GM23338 (cell line): ENCODE data around the gene WWC1. TPM values are rescaled to one million over a fixed set of nuclear protein-coding genes. Genes with fewer than 3 reads are reported as not detected.

ENCODE experiments used
- ATAC-seq: fragments of 200-7000 bp; cut with Tn5 transposase; 3 replicates; pipeline ENCODE4 v1.9.1; 2020
- DNase-seq: peaks from one replicate; pipeline ENCODE4 v3.0.0-alpha.2; 2015; ENCODE audit warnings: low spot score
- H2AFZ ChIP-seq: fragments of 200-600 bp; sonication (generic); 2 replicates; pipeline ENCODE4 v1.8.0; 2016; ENCODE audit warnings: antibody characterized with exemption, mild to moderate bottlenecking, moderate library complexity
- H3F3A ChIP-seq: fragments of 200-600 bp; sonication (generic); replicated peaks from 2 replicates; pipeline ENCODE4 v1.8.0; 2017; ENCODE audit warnings: antibody characterized with exemption, mixed run types, low read depth
- H3K27ac ChIP-seq: fragments of 200-600 bp; sonication (generic); 2 replicates; pipeline ENCODE4 v1.6.1; 2016; ENCODE audit warnings: low read depth
- H3K27me3 ChIP-seq: fragments of 200-600 bp; sonication (generic); 2 replicates; pipeline ENCODE4 v1.8.0; 2016; ENCODE audit warnings: mild to moderate bottlenecking, mixed run types, moderate library complexity; ENCODE audit not compliant: insufficient read depth
- H3K36me3 ChIP-seq: fragments of 200-600 bp; sonication (generic); 2 replicates; pipeline ENCODE4 v1.8.0; 2016; ENCODE audit warnings: mild to moderate bottlenecking; ENCODE audit not compliant: insufficient read depth
- H3K4me1 ChIP-seq: fragments of 200-600 bp; sonication (generic); 2 replicates; pipeline ENCODE4 v1.8.0; 2016; ENCODE audit warnings: mild to moderate bottlenecking, moderate library complexity; ENCODE audit not compliant: insufficient read depth
- H3K4me2 ChIP-seq: fragments of 200-600 bp; sonication (generic); 2 replicates; pipeline ENCODE4 v1.7.1; 2017; ENCODE audit warnings: mixed run types
- H3K4me3 ChIP-seq: fragments of 200-600 bp; sonication (generic); 2 replicates; pipeline ENCODE4 v1.6.1; 2016; ENCODE audit warnings: mixed run types
- H3K79me2 ChIP-seq: fragments of 200-600 bp; sonication (generic); replicated peaks from 2 replicates; pipeline ENCODE4 v1.8.0; 2017; ENCODE audit warnings: mild to moderate bottlenecking; ENCODE audit not compliant: insufficient read depth
- H3K9me2 ChIP-seq: fragments of 200-600 bp; sonication (generic); 2 replicates; pipeline ENCODE4 v1.8.0; 2017; ENCODE audit not compliant: insufficient read depth
- H4K20me1 ChIP-seq: fragments of 200-600 bp; sonication (generic); replicated peaks from 2 replicates; pipeline ENCODE4 v1.8.0; 2017; ENCODE audit warnings: mild to moderate bottlenecking; ENCODE audit not compliant: insufficient read depth
- H3K27ac Mint-ChIP-seq: 2 replicates; pipeline ENCODE4 v1.8.0; 2020; ENCODE audit warnings: inconsistent platforms, mild to moderate bottlenecking, moderate library complexity, mixed read lengths
- H3K27me3 Mint-ChIP-seq: 3 replicates; pipeline ENCODE4 v1.8.0; 2022; ENCODE audit warnings: low read depth, mild to moderate bottlenecking, moderate library complexity, mixed read lengths, inconsistent platforms; ENCODE audit not compliant: insufficient read depth, poor library complexity
- H3K36me3 Mint-ChIP-seq: 3 replicates; pipeline ENCODE4 v1.8.0; 2021; ENCODE audit warnings: low read depth, mild to moderate bottlenecking, inconsistent platforms, moderate library complexity, mixed read lengths
- H3K4me1 Mint-ChIP-seq: 3 replicates; pipeline ENCODE4 v1.8.0; 2020; ENCODE audit warnings: mild to moderate bottlenecking, inconsistent platforms, mixed read lengths
- H3K4me3 Mint-ChIP-seq: 3 replicates; pipeline ENCODE4 v1.8.0; 2021; ENCODE audit warnings: moderate library complexity, mild to moderate bottlenecking, inconsistent platforms, mixed read lengths
- H3K9me3 Mint-ChIP-seq: 3 replicates; pipeline ENCODE4 v1.8.0; 2020; ENCODE audit warnings: moderate library complexity, mild to moderate bottlenecking, inconsistent platforms, mixed read lengths
- CREB1 ChIP-seq: fragments of 250-450 bp; sonication (Bioruptor Pico); IDR thresholded peaks from 2 replicates; pipeline ENCODE4 v1.5.0; 2020; ENCODE audit warnings: low read depth, mild to moderate bottlenecking, moderate library complexity
- EZH2 ChIP-seq: fragments of 200-600 bp; sonication (generic); IDR thresholded peaks from one replicate; pipeline ENCODE4 v1.8.0; 2017; ENCODE audit warnings: antibody characterized with exemption, mild to moderate bottlenecking, low read depth; ENCODE audit not compliant: unreplicated experiment
- EZH2phosphoT487 ChIP-seq: fragments of 200-600 bp; sonication (generic); IDR thresholded peaks from one replicate; pipeline ENCODE4 v1.8.1; 2018; ENCODE audit warnings: antibody characterized with exemption; ENCODE audit not compliant: unreplicated experiment
- JUNB ChIP-seq: IDR thresholded peaks from one replicate; pipeline ENCODE4 v1.6.1; 2016; ENCODE audit warnings: antibody characterized with exemption; ENCODE audit not compliant: unreplicated experiment
- NANOG ChIP-seq: IDR thresholded peaks from 2 replicates; pipeline ENCODE4 v1.6.1; 2016; ENCODE audit warnings: antibody characterized with exemption, borderline replicate concordance
- POLR2AphosphoS5 ChIP-seq: IDR thresholded peaks from 2 replicates; pipeline ENCODE4 v1.6.1; 2016; ENCODE audit warnings: antibody characterized with exemption, low read depth
- STAT1 ChIP-seq: IDR thresholded peaks from one replicate; pipeline ENCODE4 v1.6.1; 2016; ENCODE audit warnings: antibody characterized with exemption; ENCODE audit not compliant: unreplicated experiment
- ZNF114 ChIP-seq: fragments of 250-450 bp; sonication (Bioruptor Pico); IDR thresholded peaks from 2 replicates; pipeline ENCODE4 v1.5.0; 2020; ENCODE audit warnings: mild to moderate bottlenecking, moderate library complexity
- ZNF331 ChIP-seq: fragments of 250-450 bp; sonication (Bioruptor Pico); IDR thresholded peaks from 2 replicates; pipeline ENCODE4 v1.5.0; 2020; ENCODE audit warnings: low read depth, mild to moderate bottlenecking, moderate library complexity
- polyA plus RNA-seq: library from polyadenylated mRNA; unstranded; fragments of >200 nt; fragmentation: Nextera tagmentation; extraction: Ambion mirVana; gene quantifications from 2 replicates; pipeline ENCODE4 v1.2.1, GENCODE V29; 2016
- total RNA-seq: library from RNA; depleted of rRNA; stranded (reverse); fragments of >200 nt; shearing (Covaris generic); gene quantifications from 2 replicates; pipeline ENCODE4 v1.2.3, GENCODE V29; 2014
- TF ChIP-seq, protein P1 (sequence below): IDR thresholded peaks from 2 replicates; pipeline ENCODE4 v1.6.1; 2016; ENCODE audit warnings: antibody characterized with exemption
- TF ChIP-seq, protein P2 (sequence below): fragments of 250-450 bp; sonication (Bioruptor Pico); IDR thresholded peaks from 2 replicates; pipeline ENCODE4 v1.5.0; 2020; ENCODE audit warnings: mild to moderate bottlenecking, moderate library complexity
- TF ChIP-seq, protein P3 (sequence below), 2 experiments: fragments of 200-600 bp in 1 of 2; sonication (generic) in 1 of 2; conservative IDR thresholded peaks; 2 replicates each; pipeline versions ENCODE4 v1.5.1 to v1.6.1; 2016 to 2017; ENCODE audit warnings: antibody characterized with exemption in 2 of 2, low read depth in 2 of 2, mild to moderate bottlenecking in 2 of 2, moderate library complexity in 1 of 2

The WWC1 gene
- total and polyA plus RNA-seq, 2 experiments from 2014 or later: 25.4 to 27.8 TPM

DNA sequence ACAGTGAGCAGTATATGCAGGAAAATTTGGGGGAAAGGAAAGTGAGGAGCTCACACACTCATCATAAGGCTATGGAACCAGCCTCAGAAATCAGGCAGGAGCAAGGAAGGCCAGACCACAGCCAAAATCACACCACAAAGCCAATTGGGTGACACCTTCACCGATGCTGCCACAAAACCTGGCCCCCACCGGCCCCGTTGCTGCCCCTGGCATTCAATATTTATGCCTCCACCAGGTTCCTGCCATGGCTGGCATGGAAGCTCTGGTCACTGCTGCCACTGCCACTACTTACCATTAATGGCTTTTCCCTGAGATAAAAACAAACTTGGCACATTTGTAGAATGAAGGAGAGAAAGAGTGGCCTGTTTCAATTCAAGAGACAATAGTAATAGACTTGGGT, 166.1 kb downstream of the WWC1 start (continued):
- TF ChIP-seq, protein P1, sequence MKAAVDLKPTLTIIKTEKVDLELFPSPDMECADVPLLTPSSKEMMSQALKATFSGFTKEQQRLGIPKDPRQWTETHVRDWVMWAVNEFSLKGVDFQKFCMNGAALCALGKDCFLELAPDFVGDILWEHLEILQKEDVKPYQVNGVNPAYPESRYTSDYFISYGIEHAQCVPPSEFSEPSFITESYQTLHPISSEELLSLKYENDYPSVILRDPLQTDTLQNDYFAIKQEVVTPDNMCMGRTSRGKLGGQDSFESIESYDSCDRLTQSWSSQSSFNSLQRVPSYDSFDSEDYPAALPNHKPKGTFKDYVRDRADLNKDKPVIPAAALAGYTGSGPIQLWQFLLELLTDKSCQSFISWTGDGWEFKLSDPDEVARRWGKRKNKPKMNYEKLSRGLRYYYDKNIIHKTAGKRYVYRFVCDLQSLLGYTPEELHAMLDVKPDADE: no peak

DNA sequence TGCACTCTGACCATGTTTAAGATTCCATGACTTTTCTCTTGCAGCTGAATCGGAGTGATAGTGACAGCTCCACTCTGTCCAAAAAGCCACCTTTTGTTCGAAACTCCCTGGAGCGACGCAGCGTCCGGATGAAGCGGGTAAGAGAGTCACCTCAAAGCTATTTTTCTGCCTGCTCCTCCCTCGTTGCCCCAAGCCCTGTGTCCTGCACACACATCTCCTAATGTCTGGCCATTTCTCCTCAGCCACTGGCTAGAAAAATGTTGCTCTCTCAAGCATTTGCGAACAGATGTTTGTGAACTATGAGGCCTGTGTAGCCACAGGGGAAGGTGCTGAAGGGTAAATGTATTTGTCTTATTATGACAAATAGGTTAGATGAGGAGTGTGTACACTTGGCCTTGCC, 169.2 kb downstream of the WWC1 start:
- Histone ChIP-seq H3K4me2 (no peak overlapping the region), H3K9me2 (no peaks in the 10 kb centered on the region), H3K79me2 (no peaks in the 10 kb centered on the region), H3K27me3 (no peaks in the 10 kb centered on the region), H4K20me1 (no peaks in the 10 kb centered on the region), H2AFZ (no peak overlapping the region), H3K27ac (no peak overlapping the region), H3F3A (no peaks in the 10 kb centered on the region), H3K36me3 (peaks cover 5% of the 10 kb centered on the region; the same call in 1 of the 2 replicates), H3K4me1 (no peaks in the 10 kb centered on the region), H3K4me3 (no peak overlapping the region)
- H3K27ac Mint-ChIP-seq: no peak overlapping the region
- no peak for DNase-seq
- ATAC-seq: no peak
- no peaks in the 10 kb centered on the region for H3K4me1 Mint-ChIP-seq
- no peak overlapping the region for H3K4me3 Mint-ChIP-seq
- no peaks in the 10 kb centered on the region for H3K9me3 Mint-ChIP-seq
- peaks cover 3% of the 10 kb centered on the region for H3K27me3 Mint-ChIP-seq
- H3K36me3 Mint-ChIP-seq: peaks cover 56% of the 10 kb centered on the region
- TF ChIP-seq ZNF114 (CRISPR knock-in tag): no peak
- TF ChIP-seq EZH2: no peak
- TF ChIP-seq CREB1 (CRISPR knock-in tag): no peak
- TF ChIP-seq POLR2AphosphoS5: no peak
- no peak for TF ChIP-seq STAT1
- TF ChIP-seq, protein P1: no peak
- TF ChIP-seq ZNF331 (CRISPR knock-in tag): no peak
- TF ChIP-seq, protein P2, sequence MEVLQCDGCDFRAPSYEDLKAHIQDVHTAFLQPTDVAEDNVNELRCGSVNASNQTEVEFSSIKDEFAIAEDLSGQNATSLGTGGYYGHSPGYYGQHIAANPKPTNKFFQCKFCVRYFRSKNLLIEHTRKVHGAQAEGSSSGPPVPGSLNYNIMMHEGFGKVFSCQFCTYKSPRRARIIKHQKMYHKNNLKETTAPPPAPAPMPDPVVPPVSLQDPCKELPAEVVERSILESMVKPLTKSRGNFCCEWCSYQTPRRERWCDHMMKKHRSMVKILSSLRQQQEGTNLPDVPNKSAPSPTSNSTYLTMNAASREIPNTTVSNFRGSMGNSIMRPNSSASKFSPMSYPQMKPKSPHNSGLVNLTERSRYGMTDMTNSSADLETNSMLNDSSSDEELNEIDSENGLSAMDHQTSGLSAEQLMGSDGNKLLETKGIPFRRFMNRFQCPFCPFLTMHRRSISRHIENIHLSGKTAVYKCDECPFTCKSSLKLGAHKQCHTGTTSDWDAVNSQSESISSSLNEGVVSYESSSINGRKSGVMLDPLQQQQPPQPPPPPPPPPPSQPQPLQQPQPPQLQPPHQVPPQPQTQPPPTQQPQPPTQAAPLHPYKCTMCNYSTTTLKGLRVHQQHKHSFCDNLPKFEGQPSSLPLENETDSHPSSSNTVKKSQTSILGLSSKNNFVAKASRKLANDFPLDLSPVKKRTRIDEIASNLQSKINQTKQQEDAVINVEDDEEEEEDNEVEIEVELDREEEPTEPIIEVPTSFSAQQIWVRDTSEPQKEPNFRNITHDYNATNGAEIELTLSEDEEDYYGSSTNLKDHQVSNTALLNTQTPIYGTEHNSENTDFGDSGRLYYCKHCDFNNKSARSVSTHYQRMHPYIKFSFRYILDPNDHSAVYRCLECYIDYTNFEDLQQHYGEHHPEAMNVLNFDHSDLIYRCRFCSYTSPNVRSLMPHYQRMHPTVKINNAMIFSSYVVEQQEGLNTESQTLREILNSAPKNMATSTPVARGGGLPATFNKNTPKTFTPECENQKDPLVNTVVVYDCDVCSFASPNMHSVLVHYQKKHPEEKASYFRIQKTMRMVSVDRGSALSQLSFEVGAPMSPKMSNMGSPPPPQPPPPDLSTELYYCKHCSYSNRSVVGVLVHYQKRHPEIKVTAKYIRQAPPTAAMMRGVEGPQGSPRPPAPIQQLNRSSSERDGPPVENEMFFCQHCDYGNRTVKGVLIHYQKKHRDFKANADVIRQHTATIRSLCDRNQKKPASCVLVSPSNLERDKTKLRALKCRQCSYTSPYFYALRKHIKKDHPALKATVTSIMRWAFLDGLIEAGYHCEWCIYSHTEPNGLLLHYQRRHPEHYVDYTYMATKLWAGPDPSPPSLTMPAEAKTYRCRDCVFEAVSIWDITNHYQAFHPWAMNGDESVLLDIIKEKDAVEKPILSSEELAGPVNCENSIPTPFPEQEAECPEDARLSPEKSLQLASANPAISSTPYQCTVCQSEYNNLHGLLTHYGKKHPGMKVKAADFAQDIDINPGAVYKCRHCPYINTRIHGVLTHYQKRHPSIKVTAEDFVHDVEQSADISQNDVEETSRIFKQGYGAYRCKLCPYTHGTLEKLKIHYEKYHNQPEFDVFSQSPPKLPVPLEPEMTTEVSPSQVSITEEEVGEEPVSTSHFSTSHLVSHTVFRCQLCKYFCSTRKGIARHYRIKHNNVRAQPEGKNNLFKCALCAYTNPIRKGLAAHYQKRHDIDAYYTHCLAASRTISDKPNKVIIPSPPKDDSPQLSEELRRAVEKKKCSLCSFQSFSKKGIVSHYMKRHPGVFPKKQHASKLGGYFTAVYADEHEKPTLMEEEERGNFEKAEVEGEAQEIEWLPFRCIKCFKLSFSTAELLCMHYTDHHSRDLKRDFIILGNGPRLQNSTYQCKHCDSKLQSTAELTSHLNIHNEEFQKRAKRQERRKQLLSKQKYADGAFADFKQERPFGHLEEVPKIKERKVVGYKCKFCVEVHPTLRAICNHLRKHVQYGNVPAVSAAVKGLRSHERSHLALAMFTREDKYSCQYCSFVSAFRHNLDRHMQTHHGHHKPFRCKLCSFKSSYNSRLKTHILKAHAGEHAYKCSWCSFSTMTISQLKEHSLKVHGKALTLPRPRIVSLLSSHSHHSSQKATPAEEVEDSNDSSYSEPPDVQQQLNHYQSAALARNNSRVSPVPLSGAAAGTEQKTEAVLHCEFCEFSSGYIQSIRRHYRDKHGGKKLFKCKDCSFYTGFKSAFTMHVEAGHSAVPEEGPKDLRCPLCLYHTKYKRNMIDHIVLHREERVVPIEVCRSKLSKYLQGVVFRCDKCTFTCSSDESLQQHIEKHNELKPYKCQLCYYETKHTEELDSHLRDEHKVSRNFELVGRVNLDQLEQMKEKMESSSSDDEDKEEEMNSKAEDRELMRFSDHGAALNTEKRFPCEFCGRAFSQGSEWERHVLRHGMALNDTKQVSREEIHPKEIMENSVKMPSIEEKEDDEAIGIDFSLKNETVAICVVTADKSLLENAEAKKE (CRISPR knock-in tag): no peak
- no peak for TF ChIP-seq EZH2phosphoT487
- no peak for TF ChIP-seq NANOG
- TF ChIP-seq, protein P3, sequence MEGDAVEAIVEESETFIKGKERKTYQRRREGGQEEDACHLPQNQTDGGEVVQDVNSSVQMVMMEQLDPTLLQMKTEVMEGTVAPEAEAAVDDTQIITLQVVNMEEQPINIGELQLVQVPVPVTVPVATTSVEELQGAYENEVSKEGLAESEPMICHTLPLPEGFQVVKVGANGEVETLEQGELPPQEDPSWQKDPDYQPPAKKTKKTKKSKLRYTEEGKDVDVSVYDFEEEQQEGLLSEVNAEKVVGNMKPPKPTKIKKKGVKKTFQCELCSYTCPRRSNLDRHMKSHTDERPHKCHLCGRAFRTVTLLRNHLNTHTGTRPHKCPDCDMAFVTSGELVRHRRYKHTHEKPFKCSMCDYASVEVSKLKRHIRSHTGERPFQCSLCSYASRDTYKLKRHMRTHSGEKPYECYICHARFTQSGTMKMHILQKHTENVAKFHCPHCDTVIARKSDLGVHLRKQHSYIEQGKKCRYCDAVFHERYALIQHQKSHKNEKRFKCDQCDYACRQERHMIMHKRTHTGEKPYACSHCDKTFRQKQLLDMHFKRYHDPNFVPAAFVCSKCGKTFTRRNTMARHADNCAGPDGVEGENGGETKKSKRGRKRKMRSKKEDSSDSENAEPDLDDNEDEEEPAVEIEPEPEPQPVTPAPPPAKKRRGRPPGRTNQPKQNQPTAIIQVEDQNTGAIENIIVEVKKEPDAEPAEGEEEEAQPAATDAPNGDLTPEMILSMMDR (conservative IDR thresholded peaks at IDR 0.05; ENCODE audit: low read depth in 2 of 2): no peak
- TF ChIP-seq JUNB: no peak
